ENCODE results near the gene HAGHL. TPM values are rescaled to one million over a fixed set of nuclear protein-coding genes. Genes with fewer than 3 reads are reported as not detected.

HAGHL gene
- total RNA-seq, 6 experiments from 2014 or later: 0.83 to 2.5 (median 1.3) TPM

- no peak for DNase-seq
- intact Hi-C loops (cut with DNase I): no loop called here
- 77% methylated on average over 10 of the region's 39 CpGs for WGBS (ENCODE audit: insufficient coverage, low coverage, low lambda C conversion rate, missing lambda C conversion rate)
Measured at GRCh38 chr16:747978-748746, 21.3 kb downstream of the HAGHL start.

GRCh38 chr16:749010-749409 lies 22.1 kb downstream of the HAGHL start:
- H3K27me3 ChIP-seq: no peaks in the 10 kb centered on the region
- ATAC-seq (no peak), DNase-seq (no peak)
- H3K9me3 ChIP-seq: no peaks in the 10 kb centered on the region
- intact Hi-C loops (cut with DNase I): no loop called here
- no peaks in the 10 kb centered on the region for H3K36me3 ChIP-seq
- no peaks in the 10 kb centered on the region for H3K4me1 ChIP-seq
- WGBS (ENCODE audit: insufficient coverage, low coverage, low lambda C conversion rate, missing lambda C conversion rate): 69% methylated on average over 6 of the region's 6 CpGs
- no peak overlapping the region for H3K4me3 ChIP-seq
- no peak overlapping the region for H3K27ac ChIP-seq
- TF ChIP-seq, protein P1, sequence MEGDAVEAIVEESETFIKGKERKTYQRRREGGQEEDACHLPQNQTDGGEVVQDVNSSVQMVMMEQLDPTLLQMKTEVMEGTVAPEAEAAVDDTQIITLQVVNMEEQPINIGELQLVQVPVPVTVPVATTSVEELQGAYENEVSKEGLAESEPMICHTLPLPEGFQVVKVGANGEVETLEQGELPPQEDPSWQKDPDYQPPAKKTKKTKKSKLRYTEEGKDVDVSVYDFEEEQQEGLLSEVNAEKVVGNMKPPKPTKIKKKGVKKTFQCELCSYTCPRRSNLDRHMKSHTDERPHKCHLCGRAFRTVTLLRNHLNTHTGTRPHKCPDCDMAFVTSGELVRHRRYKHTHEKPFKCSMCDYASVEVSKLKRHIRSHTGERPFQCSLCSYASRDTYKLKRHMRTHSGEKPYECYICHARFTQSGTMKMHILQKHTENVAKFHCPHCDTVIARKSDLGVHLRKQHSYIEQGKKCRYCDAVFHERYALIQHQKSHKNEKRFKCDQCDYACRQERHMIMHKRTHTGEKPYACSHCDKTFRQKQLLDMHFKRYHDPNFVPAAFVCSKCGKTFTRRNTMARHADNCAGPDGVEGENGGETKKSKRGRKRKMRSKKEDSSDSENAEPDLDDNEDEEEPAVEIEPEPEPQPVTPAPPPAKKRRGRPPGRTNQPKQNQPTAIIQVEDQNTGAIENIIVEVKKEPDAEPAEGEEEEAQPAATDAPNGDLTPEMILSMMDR (IDR thresholded peaks at IDR 0.05): no peak
- no peak for TF ChIP-seq POLR2A (IDR thresholded peaks at IDR 0.05)

More at GRCh38 chr16:747978-748746, 21.3 kb downstream of the HAGHL start:
- H3K27ac ChIP-seq: no peak overlapping the region
- no peak for ATAC-seq
- no peaks in the 10 kb centered on the region for H3K27me3 ChIP-seq
- no peaks in the 10 kb centered on the region for H3K9me3 ChIP-seq
- TF ChIP-seq POLR2A (IDR thresholded peaks at IDR 0.05): no peak
- TF ChIP-seq, protein P1 (IDR thresholded peaks at IDR 0.05): no peak
- no peaks in the 10 kb centered on the region for H3K4me1 ChIP-seq
- H3K4me3 ChIP-seq: no peak overlapping the region
- no peaks in the 10 kb centered on the region for H3K36me3 ChIP-seq

- ATAC-seq (no peak), DNase-seq (no peak)
- H3K4me1 ChIP-seq: no peaks in the 10 kb centered on the region
- H3K36me3 ChIP-seq: no peaks in the 10 kb centered on the region
- H3K27ac ChIP-seq: no peak overlapping the region
- H3K9me3 ChIP-seq: no peaks in the 10 kb centered on the region
- TF ChIP-seq, protein P1 (IDR thresholded peaks at IDR 0.05): no peak
- TF ChIP-seq POLR2A (IDR thresholded peaks at IDR 0.05): no peak
- no peaks in the 10 kb centered on the region for H3K27me3 ChIP-seq
- no peak overlapping the region for H3K4me3 ChIP-seq
- intact Hi-C loops (cut with DNase I): no loop called here
- WGBS (ENCODE audit: insufficient coverage, low coverage, low lambda C conversion rate, missing lambda C conversion rate): 66% methylated on average over 6 of the region's 9 CpGs
Measured at GRCh38 chr16:750485-750884, 23.6 kb downstream of the HAGHL start.

DNA sequence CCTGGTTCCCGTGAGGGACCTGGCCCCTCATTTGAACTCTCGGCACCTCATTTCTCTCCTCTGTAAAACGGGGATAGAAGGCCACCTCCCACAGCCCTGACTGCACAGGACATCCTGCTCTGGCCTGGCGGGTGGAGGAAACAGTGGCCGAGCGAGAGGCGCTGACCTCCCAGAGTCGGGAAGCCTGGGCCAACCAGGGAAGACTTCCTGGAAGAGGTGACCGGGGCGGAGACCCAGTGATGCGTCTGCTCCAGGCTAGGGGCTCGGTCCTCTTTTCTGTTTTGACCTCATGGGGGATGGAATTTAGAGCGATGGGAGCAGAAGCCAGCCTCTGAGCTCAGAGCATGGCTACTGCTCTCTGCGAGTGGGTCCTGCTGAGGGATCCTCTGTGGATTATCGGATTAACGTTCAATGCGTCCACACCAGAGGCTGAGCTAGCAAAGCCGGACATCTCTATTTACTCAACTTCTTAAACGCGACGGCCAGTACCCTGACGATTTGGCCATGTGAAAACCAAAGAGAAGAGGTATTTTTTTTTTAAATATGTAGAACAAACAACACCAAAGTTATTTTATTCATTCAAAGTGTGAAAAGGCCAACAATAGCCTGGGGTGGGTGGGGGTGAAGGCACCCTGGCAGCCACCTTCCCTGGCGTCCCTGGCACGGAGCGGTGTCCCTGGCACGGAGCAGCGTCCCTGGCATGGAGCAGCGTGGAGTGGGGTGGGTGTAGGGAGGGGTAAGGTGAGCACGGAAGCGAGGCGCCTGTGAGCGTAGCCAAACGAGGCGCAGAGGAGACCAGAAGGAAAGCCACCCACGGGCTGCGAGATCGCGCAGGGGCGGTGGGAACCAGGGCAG lies 24.5 kb downstream of the HAGHL start:
- ATAC-seq (peak in 1 of 4 donors; percentile 12), DNase-seq (no peak)
- Histone ChIP-seq H3K36me3 (no peaks in the 10 kb centered on the region), H3K27ac (no peak overlapping the region), H3K9me3 (no peaks in the 10 kb centered on the region), H3K4me3 (no peak overlapping the region), H3K4me1 (no peaks in the 10 kb centered on the region), H3K27me3 (no peaks in the 10 kb centered on the region)
- WGBS (ENCODE audit: insufficient coverage, low coverage, low lambda C conversion rate, missing lambda C conversion rate): 24% methylated on average over 16 of the region's 39 CpGs
- intact Hi-C loops (cut with DNase I): no loop called here
- TF ChIP-seq, protein P1 (IDR thresholded peaks at IDR 0.05): no peak
- TF ChIP-seq POLR2A (IDR thresholded peaks at IDR 0.05): no peak
